ENCODE results near the gene LOXL1. TPM values are rescaled to one million over a fixed set of nuclear protein-coding genes. Genes with fewer than 3 reads are reported as not detected.

LOXL1 gene
- total RNA-seq, 1 experiment from 2014 or later = 4.9 TPM

- POLR2A ChIA-PET = no interaction called here
- Mint-ChIP-seq H3K27ac (ENCODE audit: low read depth, unreplicated experiment) (no peak overlapping the region), H3K4me1 (ENCODE audit: insufficient read depth, unreplicated experiment) (peaks cover 19% of the 10 kb centered on the region), H3K27me3 (ENCODE audit: insufficient read depth, unreplicated experiment) (no peaks in the 10 kb centered on the region), H3K9me3 (ENCODE audit: unreplicated experiment) (no peaks in the 10 kb centered on the region), H3K4me3 (ENCODE audit: unreplicated experiment) (no peak overlapping the region), H3K36me3 (ENCODE audit: insufficient read depth, unreplicated experiment) (peaks cover 5% of the 10 kb centered on the region)
- TF ChIP-seq CTCF (IDR thresholded peaks at IDR 0.05; ENCODE audit: unreplicated experiment) = no peak
- CTCF ChIA-PET = interaction anchor here (0.6 to 1.0 kb wide), 3 partner anchors 9 to 118 kb away, joined by 3 read pairs; no protein-coding TSS in a partner anchor
- intact Hi-C loops (cut with micrococcal nuclease) = no loop called here
- no TSS peak for BruUV-seq (replicated peaks)
- no peak for DNase-seq (ENCODE audit: unreplicated experiment)
Observed at GRCh38 chr15:73952171-73952912, 26.1 kb downstream of the LOXL1 start.

- Mint-ChIP-seq H3K4me1 (ENCODE audit: insufficient read depth, unreplicated experiment) (peaks cover 27% of the 10 kb centered on the region), H3K9me3 (ENCODE audit: unreplicated experiment) (no peaks in the 10 kb centered on the region), H3K27me3 (ENCODE audit: insufficient read depth, unreplicated experiment) (no peaks in the 10 kb centered on the region), H3K4me3 (ENCODE audit: unreplicated experiment) (no peak overlapping the region), H3K36me3 (ENCODE audit: insufficient read depth, unreplicated experiment) (peaks cover 5% of the 10 kb centered on the region), H3K27ac (ENCODE audit: low read depth, unreplicated experiment) (no peak overlapping the region)
- no TSS peak for BruUV-seq (replicated peaks)
- ChIA-PET CTCF (interaction anchor here (0.6 to 1.6 kb wide), 5 partner anchors 8 to 369 kb away, joined by 3 to 8 read pairs (median 3); no protein-coding TSS in a partner anchor), POLR2A (no interaction called here)
- intact Hi-C loops (cut with micrococcal nuclease) = no loop called here
- TF ChIP-seq CTCF (IDR thresholded peaks at IDR 0.05; ENCODE audit: unreplicated experiment) = no peak
- DNase-seq (ENCODE audit: unreplicated experiment) = no peak
Observed at GRCh38 chr15:73952913-73953750, 26.9 kb downstream of the LOXL1 start.

- POLR2A ChIA-PET = no interaction called here
- no peak overlapping the region for H3K27ac Mint-ChIP-seq (ENCODE audit: low read depth, unreplicated experiment)
Observed at GRCh38 chr15:73954188-73955145, 28.2 kb downstream of the LOXL1 start.

More at GRCh38 chr15:73954188-73955145, 28.2 kb downstream of the LOXL1 start:
- intact Hi-C loops (cut with micrococcal nuclease) = loop anchor here (5.0 kb wide), 1 partner anchor 368 kb away; no protein-coding TSS in a partner anchor
- CTCF ChIA-PET = interaction anchor here (0.5 to 1.6 kb wide), 4 partner anchors 10 to 1387 kb away, joined by 3 to 8 read pairs (median 4); no protein-coding TSS in a partner anchor
- DNase-seq (ENCODE audit: unreplicated experiment) = no peak
- peaks cover 34% of the 10 kb centered on the region for H3K4me1 Mint-ChIP-seq (ENCODE audit: insufficient read depth, unreplicated experiment)
- no peaks in the 10 kb centered on the region for H3K27me3 Mint-ChIP-seq (ENCODE audit: insufficient read depth, unreplicated experiment)
- no peaks in the 10 kb centered on the region for H3K9me3 Mint-ChIP-seq (ENCODE audit: unreplicated experiment)
- no peak for TF ChIP-seq CTCF (IDR thresholded peaks at IDR 0.05; ENCODE audit: unreplicated experiment)
- no TSS peak for BruUV-seq (replicated peaks)
- no peak overlapping the region for H3K4me3 Mint-ChIP-seq (ENCODE audit: unreplicated experiment)
- H3K36me3 Mint-ChIP-seq (ENCODE audit: insufficient read depth, unreplicated experiment) = peaks cover 5% of the 10 kb centered on the region
